GM18517 (cell line): ENCODE data around the gene SLC26A1.

ENCODE experiments used
- ATAC-seq: cut with Tn5 transposase; IDR thresholded peaks from one replicate; pipeline ENCODE4 v1.9.1; 2021; ENCODE audit warnings: mild to moderate bottlenecking, moderate library complexity; ENCODE audit not compliant: unreplicated experiment

Gene SLC26A1

DNA sequence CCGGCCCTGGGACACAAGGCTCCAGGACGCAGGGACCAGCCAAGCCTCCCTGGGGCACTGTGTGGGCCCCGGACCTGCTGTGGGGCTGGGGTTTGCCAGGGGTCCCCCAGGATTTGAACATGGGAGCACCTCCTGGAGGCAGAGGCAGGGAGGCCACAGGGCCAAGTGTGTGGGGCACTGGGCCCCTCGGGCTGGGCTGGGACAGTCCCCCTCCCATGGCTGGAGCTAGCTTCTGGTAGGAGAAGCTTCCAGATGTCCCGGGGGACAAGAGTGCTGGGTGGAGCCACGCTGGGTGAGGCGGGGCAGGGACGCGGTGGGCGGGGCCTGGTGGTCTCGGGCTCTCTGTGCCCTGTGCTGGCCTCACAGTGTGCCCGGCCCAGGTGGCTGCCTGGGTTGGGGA, 36.8 kb upstream of the SLC26A1 start:
- ATAC-seq = no peak

DNA sequence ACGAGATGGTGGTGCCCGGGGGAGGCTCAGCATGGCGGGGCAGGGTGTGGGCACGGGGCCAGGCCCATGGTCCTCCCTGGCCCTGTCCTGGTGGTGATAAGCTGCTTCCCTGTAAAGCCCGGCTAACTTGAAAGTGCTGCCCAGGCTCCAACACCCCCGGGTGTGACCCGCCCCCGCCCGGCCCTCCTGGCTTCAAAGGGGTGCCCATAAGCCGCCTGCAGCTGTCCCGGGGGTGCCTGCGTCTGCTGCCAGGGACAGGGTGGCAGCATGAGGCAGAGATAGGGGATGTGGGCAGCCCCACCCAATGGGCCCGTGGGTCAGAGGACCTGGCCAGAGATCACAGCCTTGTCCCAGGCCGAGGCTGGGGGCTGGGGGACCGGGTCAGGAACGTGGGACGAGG, 36.3 kb upstream of the SLC26A1 start:
- ATAC-seq = no peak

DNA sequence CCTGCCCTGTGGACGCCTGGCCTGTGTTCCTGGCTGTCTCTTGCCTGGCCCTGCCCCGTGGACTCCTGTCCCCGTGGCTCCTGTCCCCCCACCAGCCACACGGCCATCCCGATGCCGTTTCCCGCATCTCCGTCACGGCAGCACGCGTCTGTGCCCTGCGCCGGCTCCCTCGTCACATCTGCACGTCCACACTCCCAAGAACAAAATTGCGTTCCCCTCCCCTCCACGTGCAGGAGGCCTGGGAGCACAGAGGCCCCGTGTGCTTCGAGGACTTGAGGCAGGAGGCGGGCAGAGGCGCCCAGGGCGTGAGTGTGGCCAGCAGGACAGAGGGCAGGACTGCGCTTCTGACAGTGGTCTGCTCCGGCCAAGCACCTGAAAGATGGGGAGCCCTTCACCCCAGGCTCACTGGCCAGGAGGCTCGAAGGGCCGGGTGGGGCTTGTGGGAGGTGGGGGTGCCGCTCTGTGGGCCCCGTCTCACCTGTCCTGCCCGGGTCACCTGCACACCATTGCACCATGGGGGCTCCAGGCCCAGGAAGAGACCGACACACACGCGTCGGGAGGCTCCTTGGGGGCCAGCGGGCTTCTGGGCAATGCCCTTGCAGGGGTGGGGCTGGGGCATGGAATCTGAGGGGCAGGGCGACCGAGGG, 35.5 kb upstream of the SLC26A1 start:
- no peak for ATAC-seq

DNA sequence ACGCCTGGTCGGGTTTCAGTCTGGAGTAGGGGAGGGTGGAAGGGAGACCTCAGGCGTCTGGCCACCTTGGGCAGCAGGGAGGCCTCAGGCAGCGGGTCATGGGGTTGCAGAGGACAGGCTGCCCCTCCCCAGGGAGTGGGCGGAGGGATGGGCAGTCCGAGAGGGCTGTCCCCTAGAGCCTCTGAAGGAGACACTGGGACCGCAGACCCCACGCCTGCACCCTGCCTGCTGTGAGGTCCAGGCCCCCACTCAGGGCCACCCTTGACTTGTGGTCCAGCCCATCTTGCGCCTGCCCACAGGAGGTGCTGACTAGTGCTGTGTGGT, 34.7 kb upstream of the SLC26A1 start:
- ATAC-seq = no peak

DNA sequence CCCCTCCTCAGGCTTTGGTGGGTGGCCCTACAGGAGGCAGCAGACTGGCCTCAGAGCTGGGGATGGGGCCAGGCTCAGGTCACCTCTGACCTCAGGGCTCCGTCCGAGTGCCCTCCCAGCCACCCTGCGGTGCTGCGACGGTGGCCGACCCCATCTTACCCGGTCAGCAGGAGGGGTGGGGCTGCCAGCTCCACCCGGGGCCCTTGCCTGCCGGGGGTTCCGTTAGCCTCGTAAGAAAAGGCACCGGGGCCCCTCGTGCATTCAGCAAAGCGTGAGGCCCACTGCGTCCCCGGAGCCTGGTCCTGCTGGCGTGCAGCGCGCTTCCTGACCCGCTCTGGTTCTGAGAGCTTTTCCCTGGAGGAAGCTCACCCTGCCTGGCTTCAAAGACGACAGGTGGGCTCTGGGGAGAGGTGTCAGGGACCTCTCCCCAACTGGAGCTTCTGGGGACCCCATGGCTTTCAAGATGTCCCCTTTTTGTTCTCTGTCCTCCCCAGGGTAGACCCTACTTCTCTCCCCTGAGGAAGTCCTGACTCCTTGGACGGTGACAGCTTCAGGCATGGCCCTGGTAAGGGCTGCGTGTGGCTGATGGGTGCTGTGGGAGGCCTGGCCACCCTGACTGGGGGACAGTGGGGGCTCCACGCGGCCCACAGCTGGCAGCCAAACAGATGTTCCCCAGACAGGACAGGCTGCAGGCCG, 34.2 kb upstream of the SLC26A1 start:
- no peak for ATAC-seq

DNA sequence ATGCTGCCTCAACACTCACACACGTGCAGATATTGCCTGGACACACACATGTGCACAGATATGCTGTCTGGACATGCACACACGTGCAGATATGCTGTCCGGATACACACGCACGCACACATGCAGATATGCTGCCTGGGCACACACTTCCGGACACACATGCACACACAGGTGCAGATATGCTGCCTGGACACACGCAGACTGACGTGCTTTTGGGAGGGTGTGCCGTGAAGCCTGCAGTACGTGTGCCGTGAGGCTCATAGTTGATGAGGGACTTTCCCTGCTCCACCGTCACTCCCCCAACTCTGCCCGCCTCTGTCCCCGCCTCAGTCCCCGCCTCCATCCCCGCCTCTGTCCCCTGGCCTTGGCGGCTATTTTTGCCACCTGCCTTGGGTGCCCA, 32.9 kb upstream of the SLC26A1 start:
- ATAC-seq = peak; percentile 65

DNA sequence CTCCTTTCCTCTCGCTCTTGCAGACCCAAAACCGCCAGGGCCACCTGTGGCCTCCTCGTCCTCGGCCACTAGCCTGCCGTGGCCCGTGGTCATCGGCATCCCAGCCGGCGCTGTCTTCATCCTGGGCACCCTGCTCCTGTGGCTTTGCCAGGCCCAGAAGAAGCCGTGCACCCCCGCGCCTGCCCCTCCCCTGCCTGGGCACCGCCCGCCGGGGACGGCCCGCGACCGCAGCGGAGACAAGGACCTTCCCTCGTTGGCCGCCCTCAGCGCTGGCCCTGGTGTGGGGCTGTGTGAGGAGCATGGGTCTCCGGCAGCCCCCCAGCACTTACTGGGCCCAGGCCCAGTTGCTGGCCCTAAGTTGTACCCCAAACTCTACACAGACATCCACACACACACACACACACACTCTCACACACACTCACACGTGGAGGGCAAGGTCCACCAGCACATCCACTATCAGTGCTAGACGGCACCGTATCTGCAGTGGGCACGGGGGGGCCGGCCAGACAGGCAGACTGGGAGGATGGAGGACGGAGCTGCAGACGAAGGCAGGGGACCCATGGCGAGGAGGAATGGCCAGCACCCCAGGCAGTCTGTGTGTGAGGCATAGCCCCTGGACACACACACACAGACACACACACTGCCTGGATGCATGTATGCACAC, 31.8 kb upstream of the SLC26A1 start:
- ATAC-seq = no peak

DNA sequence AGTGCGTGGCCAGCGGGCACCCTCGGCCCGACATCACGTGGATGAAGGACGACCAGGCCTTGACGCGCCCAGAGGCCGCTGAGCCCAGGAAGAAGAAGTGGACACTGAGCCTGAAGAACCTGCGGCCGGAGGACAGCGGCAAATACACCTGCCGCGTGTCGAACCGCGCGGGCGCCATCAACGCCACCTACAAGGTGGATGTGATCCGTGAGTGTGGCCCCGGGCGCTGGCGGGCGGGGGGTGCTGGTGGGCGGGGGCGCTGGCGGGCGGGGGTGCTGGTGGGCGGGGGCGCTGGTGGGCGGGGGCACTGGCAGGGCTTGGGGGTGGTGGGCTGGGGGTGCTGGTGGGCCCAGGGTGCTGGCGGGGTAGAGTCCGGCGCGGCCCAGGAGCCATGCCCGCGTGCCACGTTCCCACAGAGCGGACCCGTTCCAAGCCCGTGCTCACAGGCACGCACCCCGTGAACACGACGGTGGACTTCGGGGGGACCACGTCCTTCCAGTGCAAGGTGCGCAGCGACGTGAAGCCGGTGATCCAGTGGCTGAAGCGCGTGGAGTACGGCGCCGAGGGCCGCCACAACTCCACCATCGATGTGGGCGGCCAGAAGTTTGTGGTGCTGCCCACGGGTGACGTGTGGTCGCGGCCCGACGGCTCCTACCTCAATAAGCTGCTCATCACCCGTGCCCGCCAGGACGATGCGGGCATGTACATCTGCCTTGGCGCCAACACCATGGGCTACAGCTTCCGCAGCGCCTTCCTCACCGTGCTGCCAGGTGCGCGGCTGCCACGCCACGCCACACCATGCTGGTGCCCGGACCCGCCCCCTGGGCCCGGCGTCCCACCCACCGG, 30.9 kb upstream of the SLC26A1 start:
- no peak for ATAC-seq

DNA sequence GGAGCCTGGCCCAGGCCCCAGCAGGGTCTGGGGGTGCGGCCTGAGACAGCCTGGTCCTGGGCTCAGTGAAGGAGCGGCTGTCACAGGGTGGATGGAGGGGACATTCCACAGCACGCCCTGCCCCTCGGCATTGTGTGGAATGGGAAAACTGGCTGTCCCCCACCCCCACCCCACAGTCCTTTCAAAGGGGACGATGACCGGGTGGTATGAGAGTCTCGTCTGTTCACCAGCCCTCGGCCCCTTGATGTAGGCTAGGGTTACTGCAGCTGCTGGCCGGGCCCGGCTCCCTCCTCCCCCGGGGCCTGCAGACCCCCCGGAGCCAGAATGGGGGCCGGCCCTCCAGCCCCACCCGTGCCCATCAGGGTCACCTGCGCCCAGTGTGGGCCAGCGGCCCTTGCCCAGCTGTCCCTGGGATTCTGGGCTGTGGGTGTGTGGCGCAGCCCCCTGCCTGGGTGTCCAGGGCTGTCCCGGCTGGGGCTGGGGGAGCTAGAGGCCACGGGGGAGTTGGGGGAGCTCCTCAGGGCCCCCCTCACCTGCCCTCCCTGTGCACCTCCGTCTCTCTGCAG, 30.0 kb upstream of the SLC26A1 start:
- no peak for ATAC-seq

DNA sequence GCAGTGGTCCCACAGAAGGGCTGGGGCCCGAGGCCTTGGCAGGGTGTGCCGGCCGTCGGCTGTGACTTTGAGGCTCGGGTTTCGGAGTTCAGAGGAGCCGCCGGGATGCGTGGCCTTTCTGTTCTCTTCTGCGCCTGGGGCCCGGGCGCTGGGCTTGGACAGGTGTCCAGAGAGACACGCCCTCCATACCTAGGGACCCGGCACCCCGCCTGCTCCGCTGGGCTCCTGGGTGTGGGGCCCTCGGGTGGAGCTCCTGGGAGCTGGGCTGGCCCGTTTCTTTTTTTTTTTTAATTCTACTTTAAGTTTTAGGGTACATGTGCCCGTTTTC, 29.5 kb upstream of the SLC26A1 start:
- no peak for ATAC-seq

DNA sequence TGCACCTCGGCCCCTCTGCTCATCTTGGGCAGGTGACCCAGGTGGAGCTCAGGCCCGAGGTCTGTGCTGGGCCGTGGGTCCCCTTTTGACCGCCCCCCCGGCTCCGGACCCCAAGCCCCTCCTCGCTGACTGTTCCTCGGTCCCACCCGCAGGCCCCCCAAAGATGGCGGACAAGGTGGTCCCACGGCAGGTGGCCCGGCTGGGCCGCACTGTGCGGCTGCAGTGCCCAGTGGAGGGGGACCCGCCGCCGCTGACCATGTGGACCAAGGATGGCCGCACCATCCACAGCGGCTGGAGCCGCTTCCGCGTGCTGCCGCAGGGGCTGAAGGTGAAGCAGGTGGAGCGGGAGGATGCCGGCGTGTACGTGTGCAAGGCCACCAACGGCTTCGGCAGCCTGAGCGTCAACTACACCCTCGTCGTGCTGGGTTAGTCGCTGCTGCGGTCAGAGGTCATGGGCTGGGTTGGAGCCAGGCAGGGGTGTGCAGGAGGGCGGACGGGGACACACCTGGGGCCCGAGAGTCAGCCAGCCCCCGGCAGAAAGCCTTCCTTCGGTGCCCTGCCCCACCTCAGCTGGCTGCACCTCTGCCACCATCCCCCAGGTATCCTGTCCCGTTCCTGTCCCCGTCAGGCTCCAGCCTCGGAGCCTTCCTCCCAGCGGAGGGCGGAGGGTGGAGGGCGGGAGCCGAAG, 29.0 kb upstream of the SLC26A1 start:
- no peak for ATAC-seq

DNA sequence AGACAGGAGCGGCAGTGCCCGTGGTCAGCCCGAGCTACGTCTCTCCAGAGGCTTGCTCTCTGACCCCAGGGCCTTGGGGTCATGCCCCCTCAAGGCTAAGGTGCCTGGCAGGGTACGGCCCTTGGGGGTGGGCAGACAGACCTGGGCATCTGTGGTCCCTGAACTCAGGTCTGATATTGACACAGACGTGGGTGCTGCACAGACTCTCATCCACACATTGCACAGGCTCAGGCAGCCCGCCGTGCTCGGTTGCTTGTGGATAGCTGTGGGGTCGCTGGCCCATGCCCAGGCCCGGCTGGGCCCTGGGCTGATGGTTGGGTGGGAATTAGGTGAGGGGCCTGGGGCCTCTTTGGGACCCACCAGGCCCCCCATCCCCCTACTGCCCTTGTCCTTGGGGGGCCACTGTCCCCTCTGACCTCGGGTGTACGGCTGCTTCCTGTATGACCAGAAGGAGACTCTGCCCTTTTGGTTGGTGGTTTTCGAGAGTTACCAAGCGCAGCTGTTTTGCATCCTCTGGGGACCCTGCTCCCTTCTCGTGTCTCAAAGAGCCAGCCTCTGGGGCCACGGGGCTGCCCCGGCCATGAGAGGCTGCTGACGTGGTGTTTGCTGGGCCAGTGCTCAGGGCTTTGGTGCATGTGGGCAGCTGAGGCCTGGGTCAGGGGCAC, 28.3 kb upstream of the SLC26A1 start:
- ATAC-seq = peak; percentile 83

DNA sequence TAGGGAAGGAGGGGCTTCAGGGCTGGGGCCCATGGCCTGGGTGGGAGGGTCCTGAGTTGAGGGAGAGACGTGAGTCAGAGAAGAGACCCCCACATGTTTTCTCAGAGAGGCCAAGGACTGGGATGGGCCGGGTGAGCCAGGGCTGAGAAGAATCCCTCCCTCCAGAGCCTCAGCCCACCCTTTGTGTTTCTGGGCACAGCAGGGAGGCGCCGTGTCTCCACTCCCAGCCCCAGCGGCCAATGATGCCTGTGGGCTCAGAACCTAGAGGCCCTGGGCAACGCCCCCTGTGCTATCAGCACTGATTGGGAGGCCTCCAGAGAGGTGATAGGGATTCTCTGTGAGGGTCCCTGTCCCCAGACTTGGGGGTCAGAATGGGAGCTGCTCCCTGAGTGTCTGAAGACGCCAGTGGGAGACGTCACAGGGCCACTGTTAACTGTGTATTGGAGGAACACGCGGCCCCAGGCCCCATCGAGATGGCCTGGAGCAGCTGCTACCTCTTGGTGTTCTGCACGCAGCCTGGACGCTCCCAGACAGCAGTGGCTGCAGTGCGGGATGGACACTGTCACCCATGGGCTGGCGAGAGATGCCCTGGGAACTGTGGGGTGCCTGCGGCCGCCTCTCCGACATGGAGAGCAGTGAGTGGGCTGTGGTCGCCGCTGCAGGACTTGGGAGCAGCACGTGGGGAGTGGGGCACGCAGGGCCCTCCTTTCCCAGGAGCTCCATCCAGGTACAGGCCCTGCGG, 26.7 kb upstream of the SLC26A1 start:
- no peak for ATAC-seq

DNA sequence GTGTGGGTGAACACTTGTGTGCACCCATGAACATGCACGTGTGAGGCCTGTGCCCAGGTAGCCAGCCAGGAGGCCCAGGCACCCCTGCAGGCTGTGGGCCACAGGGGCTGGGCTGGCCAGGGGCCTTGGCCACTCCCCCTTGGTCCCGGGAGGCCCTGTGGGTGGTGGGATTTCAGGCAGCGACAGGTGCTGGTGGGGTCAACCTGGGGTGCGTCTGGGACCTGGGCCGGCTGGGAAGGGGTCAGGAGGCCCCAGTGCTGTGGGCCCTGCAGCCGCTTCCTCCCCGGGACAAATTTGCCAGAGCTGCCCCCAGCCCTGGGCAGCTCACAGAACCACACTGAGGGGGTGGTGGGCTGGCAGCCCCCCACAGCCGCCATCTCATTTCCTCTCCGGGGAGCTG, 26.1 kb upstream of the SLC26A1 start:
- no peak for ATAC-seq

DNA sequence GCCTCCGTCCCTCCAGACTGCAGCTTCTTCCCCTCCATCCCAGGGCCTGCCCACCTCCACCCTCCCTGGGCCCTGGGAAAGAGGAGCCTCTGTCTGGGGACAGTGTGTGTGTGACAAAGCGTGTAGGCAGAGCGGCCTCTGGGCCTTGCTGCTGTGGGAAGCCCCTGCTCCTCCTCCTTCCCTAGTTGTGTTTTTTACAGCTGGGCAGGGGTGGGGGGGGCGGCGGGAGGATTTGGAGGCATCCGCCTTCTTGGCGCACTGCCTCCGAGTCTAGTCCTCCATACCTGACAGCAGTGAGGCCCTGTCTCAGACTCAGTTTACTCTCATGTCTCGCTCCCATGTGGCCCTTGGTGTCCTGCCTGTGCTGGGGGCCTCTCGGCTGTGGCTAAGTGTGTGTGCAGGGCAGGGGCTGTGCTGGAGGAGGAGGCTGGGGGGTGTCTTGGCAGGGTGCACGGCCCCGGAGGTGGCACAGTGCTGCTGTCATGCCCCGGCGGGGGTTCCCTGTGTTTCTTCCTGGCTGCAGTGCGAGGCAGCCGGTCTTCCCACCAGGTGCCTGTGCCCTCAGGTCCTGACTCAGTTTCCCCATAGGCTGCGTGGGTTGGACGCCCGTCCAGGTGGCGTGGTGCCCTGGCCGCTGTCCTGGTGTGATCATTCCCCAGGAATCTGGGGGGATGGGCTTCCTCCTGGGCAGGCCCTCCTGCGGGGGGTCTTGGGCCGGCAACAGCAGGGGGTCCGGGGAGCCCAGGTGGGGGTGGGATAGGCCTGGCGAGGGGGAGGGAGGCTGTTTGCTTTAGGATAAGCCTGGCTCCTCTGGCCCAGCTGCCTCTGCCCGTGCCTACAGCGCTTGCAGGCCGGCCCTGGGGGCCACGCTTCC, 25.2 kb upstream of the SLC26A1 start:
- ATAC-seq = no peak

DNA sequence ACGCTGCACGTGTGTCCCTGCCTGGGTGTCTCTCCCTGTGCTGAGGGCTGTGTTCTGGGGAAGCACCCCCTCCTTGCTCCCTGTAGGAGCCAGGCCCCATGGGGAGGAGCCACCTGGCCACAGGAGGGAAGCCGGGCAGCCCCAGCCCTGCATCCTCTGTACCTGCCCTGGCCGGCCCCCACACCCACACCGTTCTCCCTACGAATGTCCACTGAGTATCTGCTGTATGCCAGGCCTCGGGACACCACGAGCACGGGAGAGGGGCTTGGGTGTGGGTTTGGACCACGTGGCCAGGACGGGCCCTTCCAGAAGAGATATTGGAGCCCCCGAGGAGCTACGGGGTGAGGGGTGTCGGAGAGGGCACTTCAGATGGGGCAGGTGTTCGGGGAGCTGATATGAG, 24.5 kb upstream of the SLC26A1 start:
- no peak for ATAC-seq

DNA sequence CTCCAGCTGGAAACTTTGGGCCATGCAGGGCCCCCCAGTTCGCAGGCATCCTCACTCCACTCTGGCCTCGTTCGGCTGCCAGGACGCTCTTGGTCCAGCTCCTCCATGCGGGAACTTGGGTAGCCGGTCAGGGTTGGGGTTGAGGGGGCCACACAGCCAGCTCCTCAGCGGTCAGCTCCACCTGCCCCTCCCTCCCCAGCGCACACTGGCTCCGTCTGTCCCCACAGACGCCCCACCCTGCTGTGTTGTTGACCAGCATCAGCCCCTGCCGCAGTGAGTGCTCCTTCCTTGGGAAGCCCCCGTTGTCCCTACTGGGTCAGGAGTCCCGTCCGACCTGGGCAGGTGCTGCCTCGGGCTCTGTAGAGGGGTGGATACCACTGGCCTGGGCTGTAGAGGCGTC, 24.0 kb upstream of the SLC26A1 start:
- ATAC-seq = no peak

DNA sequence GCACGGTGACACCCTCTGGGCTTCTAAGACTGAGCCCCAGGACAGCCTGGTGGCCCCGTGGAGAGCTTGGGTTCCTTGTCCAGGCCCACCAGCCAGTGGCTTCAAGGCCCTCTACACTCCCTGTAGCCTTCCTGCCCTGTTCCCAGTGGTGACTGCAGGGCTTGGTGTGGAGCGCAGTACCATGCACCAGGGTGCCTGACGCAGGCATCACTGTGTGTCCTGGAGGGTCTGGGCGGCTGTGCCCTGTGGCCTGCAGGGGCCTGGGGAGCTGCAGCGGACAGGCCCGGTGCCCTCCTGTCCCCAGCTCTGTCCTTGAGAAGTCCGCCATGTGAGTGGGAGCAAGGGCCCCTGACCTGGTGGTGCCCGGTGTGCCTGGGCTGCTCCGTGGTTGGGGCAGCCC, 22.5 kb upstream of the SLC26A1 start:
- no peak for ATAC-seq

DNA sequence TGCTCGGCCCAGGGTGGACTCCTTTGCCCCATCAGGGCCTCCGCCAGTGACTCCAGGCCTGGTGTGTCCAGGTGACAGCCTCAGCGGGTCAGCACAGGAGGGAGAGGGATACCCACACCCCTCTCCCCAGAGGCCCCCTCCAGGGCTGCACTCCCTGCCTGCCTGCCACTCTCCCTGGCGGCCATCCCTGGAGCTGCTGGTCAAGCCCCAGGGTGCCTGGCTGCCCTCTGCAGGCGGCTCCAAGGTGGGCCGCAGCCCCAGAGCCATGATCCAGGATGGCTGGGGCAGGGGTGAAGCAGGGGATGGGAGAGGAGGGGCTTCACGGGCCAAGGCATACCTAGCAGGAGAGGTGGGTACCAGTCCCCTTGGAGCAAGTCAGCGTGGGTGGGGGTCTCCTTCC, 22.0 kb upstream of the SLC26A1 start:
- ATAC-seq = no peak
